SKM-1 (cell line): Measurements from ENCODE around the gene PKNOX2.

Source experiments
- DNase-seq: peaks from one replicate; lab custom pipeline; 2025; ENCODE audit not compliant: unreplicated experiment; lab: John Stamatoyannopoulos, UW

Gene PKNOX2

DNA sequence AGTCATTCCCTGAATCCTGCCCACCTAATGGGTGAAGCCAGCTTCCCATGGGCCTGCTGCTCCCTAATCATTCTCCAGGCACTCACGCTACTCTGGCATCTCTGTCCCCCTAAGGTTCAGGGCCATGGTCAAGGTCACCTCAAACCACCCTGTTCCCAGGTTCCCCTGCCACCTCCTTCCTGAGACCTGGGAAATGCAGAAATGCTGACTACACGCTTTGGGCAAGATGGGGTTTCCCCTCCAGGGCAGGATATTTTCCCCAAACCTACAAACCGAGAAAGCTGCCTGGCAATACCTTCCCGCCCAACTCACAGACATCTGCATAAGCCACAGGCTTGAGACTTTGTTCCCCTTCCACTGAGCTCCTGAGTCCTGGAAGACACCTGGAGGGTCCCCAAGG is 233.9 kb downstream of the PKNOX2 start:
- no peak for DNase-seq

GRCh38 chr11:125398994-125399640 is 234.6 kb downstream of the PKNOX2 start:
- DNase-seq, result no peak

DNA sequence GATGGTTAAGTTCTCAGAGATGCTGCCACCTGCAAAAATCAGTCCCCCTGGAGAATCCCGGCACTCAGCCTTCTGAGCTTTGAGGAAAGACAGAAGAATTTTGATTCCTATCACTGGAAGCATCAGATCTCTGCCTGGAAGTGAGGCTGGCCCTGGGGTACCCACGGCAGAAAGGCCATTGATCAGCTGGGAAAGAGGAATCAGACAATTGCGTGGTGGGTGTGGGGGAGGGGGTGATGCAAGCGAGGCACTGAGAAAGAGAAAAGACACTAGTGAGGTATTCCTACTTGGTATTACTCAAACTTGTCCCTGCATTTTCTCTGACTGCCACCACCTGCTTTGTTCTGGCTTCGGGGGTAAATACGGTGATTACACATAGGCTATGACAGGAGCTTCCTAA is 235.4 kb downstream of the PKNOX2 start:
- no peak for DNase-seq

DNA sequence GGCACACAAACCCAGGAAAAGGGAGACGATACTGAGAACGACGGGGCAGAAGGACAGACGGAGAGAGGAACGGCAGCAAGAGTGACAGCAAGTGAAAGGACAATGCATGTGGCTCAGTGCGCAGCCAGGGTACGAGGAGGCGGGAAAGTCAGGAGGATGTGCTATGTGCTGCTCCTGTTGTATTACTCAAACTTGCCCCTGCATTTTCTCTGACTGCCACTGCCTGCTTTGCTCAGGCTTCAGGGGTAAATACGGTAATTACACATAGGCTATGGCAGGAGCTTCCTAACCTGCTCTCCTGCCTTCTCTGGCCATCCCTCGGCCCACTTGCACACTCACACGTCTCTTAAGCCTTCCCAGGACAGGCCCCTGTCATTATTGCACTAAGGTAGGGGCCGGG is 236.7 kb downstream of the PKNOX2 start:
- no peak for DNase-seq

DNA sequence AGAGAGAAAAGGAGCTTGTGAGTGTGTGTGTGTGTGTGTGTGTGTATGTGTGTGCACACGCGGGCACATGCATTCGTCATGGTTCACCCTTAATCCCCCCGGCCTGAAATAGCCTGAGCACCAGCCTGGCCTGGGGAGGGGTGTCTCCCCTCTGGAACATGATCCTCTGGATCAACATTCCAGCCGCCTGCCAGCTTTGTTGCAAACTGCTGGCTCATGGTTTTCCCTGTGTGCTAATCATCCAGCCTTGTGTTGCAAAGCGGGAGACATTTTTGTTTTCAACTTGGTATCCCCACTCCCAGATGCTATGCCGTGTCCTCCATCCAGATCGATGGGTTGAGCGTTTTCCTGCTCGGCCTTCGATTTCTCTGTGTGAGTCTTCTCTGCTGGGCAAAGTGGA is 237.2 kb downstream of the PKNOX2 start:
- no peak for DNase-seq

DNA sequence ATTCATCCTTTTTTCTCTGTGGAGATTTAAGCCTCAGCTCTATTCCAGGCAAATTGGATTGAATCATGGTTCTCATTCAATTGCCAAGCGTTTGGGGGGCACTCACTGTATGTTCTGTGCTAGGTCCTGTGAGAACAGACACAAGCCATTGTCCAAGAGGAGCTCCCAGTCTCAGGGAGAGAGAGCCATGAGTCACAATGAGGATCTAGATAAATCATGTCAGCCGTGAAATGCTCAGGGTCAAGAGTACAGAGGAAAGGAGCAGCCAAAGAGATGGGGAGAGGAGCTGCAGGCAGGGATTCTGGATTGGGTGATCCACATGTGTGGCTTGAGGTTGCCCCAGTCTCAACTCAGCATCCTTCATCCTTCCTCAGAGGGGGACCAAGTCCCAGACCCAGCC is 237.9 kb downstream of the PKNOX2 start:
- DNase-seq, result no peak

DNA sequence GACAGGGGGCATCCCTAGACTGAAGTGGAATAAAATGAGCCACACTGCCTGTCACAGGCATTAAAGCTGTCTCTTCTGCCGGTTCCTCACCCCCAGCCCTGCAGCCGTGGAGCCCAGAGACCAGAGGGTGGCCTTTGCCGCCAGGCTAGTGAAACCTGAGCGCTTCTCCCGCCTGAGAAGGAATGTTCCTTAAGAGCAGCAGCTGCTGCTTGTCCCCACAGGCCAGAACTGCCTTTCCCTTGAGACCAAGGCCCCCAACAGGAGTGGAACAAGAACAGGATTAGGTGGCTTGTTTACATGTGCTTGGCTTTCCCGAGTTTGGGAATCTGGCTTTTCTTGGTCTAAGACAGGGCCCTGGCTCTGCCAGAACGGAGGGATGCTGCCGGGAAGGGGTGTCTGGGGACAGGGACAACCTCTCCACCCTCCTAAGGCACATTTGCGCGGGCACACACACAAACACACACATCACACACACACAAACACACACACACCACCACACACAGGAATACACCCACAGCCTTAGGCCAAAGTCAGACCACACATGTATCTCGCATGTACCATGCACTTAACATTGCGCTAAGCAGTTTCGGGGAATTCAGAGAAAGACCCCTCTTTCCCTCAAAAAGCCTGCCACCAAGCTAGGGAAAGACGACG is 239.7 kb downstream of the PKNOX2 start:
- DNase-seq, result no peak

DNA sequence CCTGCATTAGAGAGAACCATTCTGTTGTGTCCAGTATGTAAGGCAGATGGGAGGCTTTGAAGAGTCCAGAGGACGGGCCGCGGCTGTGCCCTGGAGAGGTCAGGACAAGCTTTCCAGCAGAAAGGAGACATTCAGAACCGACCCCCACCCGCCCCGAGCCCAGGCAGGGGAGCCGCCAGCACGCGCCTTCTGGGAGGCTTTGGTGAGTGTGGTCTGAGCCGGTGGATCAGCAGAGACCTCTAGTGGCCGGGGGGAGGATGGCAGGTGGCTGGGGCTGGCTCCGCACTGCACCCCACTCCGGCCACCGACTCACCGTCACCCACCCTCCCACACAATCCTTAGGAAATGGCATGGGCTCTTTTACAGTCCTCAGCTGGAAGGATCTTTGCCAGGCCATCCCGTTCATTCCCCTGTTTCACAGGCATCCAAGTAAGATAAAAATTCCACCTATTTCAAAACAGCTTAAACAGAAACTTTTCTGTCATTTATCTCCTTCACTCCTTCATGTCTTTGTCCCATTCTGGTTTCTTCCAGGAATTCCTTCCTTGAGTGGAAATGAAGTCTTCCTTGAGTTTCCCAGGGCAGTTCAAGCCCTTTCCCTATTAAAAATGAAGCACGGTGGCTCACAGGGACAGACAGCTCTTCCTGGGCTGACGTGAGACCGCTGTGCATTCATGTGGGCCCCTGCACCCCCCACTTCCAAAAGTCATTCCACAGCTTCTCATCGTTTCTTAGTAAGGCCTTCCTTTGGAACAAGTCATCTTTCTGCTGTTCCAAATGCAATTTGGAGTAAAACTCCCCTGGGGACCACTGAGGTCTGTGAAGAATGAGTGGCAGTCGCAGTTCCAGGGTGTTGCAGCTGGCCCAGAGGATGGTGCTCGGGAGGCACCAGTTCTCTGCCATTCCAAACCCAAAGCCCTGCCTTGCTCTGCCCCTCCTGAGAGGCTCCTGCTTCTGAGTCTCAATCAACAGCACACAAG is 240.6 kb downstream of the PKNOX2 start:
- peak; percentile 43 for DNase-seq

DNA sequence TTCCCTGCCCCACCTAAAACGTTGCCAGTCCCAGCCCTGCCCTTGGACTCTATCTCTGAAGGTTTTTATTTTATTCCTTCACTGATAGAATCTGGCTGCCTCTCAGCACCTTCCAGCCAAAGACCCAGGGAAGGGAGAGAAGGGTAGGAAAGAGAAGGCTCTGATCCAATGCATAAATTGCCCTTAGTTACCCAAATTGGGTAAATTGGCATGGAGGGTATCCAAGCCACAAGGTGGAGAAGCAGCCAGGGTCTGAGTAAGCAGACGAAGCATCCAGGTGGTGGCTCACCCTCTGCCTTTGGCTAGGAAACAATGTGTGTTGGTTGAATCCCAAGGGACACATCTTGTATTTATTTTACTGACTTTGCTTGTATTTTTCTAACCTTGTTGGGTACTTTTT is 242.5 kb downstream of the PKNOX2 start:
- no peak for DNase-seq

GRCh38 chr11:125408311-125408711 is 243.8 kb downstream of the PKNOX2 start:
- DNase-seq, result no peak

GRCh38 chr11:125410091-125410490 is 245.5 kb downstream of the PKNOX2 start:
- no peak for DNase-seq

GRCh38 chr11:125412177-125412496 is 247.6 kb downstream of the PKNOX2 start:
- DNase-seq, result no peak

DNA sequence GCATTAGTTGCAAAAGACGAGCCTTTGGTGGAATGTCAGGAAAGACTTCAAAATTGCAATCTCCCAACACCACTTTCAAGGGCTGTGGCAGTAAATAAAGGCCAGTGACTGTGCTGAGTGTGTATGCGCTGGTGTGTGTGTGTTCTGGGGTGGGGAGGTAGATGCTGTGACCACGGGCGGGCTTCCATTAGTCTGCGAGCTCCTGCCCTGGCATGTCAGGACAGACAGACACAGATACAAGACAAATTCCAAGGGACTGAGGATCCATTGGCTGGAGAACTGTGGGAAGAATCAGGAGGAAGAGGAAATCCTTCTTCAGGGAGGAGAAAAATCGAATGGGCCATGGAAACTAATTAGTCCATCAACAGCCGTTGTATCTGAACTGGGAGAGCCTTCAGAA is 248.0 kb downstream of the PKNOX2 start:
- no peak for DNase-seq

GRCh38 chr11:125413226-125413625 is 248.7 kb downstream of the PKNOX2 start:
- DNase-seq, result no peak

DNA sequence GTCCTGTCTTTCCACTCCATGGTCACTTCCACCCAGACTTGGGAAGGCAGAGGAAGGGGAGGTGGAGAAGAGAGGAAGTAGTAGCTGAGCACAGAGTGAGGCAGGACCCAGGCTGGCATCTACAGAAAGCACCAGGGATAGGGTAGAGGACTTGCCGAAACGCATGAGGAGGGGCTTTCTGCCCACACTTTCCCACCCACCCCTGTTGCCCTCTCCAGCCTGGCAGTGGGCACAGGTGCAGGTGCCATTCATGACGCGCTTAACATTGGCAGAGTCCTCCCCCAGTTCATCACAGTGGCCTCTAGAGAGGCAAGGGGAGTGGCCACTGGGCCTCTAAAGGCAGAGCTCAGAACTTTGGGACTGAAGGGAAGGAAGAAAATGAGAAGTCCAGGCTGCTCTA is 249.6 kb downstream of the PKNOX2 start:
- no peak for DNase-seq

DNA sequence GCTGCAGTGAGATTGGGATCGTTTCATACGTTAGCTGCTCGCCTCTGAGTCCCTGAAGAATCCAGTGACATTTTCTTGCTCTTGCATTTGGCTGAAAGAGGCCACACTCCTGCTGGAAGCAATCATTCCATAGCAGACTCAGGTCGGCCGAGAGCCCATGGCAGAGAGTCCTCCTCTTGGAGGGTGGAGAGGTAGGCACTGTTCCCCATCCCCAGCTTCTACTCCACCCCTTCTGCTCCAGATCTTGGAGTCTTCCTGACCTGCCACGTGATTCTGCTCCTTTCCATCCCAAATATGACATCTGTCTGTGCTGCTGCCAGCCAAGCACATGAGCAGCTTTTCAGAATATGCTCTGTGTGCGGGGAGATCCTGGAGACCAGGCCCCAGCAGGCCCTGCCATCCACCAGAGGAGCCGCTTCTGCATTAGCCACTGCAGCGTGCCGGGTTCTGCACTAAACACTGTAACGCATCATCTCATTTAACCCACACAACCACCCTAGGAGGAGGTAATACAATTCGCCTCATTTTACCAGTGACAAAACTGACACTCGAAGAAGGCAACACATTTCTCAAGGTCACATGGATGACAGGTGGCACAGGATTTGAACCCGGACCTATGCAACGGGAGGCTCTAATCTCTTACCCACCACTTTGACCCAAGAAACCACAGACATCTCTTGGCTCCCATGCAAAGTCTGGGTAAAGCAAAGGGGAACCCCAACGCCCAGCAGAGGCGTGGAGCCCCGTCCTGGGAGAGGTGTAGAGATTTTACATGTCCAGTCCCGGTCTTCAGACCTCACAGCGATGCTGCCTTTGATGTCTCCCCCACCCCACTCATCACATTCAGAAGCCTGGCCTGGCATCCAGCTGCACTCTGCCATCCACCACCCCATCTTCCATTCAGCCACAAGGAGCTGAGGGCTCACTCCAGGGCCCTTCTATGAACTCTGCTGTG is 252.7 kb downstream of the PKNOX2 start:
- DNase-seq, result no peak

- no peak for DNase-seq
Measured at GRCh38 chr11:125418396-125418795, 253.8 kb downstream of the PKNOX2 start.

DNA sequence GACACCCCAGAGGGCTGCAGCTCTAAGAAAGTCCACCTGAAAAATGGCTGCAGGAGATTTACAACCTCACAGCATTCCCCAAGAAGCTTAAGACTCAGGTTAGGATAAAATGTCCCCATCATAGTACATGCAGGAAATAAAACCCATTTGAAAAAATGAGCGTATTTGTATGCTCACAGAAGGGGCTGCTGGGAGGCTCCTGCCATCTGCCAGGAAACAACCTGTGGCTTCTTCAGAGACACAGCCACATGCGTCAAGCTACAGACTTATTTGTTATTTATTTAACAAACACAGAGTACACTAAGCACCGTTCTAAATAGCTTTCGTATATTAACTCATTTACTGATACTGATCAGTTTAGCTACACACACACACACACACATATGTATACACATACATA is 258.1 kb downstream of the PKNOX2 start:
- no peak for DNase-seq

- no peak for DNase-seq
Measured at GRCh38 chr11:125423247-125423849, 258.8 kb downstream of the PKNOX2 start.

DNA sequence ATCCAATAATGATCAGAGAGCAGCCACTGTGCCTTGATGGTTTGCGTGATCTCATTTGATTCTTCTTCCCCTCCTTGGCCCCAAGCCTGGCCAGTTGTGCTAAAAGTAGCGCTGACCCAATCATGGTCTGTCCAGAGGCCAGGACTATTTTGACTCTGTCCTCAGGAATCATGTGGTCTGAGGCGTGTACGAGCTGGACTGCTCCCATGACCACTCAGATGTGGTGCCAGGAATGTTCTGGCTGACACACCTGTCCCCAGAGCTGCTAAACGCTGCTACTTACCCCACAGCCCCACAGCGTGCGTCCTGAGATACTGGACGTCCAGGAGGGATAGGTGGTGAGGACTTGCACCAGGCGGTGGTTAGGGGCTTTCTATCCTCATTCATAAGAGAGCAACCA is 261.1 kb downstream of the PKNOX2 start:
- no peak for DNase-seq
